22Rv1 (cell line): ENCODE results near the gene PRDM16.

Experiments used
- ZFX ChIP-seq: fragments of 450-650 bp; IDR thresholded peaks from 2 replicates; pipeline ENCODE4 v1.6.1; 2017; ENCODE audit warnings: antibody characterized with exemption, borderline replicate concordance
- TF ChIP-seq, protein P1 (sequence below): fragments of 450-650 bp; IDR thresholded peaks from 2 replicates; pipeline ENCODE4 v1.5.1; 2017; ENCODE audit warnings: mild to moderate bottlenecking

DNA sequence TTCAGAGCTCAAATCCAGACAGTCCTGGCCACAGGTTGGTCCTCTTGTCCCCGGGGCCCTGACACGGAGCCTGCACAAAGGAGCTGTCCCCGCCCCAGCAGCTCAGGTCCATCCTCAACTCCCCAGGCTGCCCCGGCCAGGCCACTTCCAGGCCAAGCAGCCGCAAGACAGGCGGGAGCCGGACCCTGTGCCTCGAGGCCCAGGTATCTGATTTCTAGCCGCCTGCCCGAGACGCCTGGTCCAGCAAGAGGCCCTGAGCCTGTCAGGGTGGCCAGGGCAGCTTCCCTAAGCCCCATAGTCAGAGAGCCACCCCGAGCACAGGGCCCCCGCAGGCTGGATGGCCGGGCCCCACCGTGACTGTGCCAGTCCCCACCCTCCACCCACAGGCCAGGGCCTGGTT is 165.3 kb downstream of the PRDM16 start:
- TF ChIP-seq, protein P1, sequence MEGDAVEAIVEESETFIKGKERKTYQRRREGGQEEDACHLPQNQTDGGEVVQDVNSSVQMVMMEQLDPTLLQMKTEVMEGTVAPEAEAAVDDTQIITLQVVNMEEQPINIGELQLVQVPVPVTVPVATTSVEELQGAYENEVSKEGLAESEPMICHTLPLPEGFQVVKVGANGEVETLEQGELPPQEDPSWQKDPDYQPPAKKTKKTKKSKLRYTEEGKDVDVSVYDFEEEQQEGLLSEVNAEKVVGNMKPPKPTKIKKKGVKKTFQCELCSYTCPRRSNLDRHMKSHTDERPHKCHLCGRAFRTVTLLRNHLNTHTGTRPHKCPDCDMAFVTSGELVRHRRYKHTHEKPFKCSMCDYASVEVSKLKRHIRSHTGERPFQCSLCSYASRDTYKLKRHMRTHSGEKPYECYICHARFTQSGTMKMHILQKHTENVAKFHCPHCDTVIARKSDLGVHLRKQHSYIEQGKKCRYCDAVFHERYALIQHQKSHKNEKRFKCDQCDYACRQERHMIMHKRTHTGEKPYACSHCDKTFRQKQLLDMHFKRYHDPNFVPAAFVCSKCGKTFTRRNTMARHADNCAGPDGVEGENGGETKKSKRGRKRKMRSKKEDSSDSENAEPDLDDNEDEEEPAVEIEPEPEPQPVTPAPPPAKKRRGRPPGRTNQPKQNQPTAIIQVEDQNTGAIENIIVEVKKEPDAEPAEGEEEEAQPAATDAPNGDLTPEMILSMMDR, result no peak
- TF ChIP-seq ZFX, result no peak
